Fibroblast of lung (primary cell): Measurements from ENCODE around the gene NTRK3.
"Not testable (repeated sequence)": the region's sequence is repeated elsewhere in the genome, so short reads cannot be mapped to it uniquely, and the experiment has no call there.

Source experiments
- EZH2 ChIP-seq: IDR thresholded peaks from 2 replicates; pipeline ENCODE4 v1.5.1; 2012; ENCODE audit warnings: low read length, control low read depth, mild to moderate bottlenecking; ENCODE audit errors: missing control alignments
- TF ChIP-seq, protein P1 (sequence below), 2 donors: IDR thresholded peaks in 1 of 2; conservative IDR thresholded peaks in 1 of 2; 1 replicate in 1 of 2; 2 replicates in 1 of 2; pipeline ENCODE4 v1.5.1; 2011 to 2012; ENCODE audit warnings: low read length in 2 of 2, control low read depth in 1 of 2, inconsistent platforms in 1 of 2, low read depth in 1 of 2, mild to moderate bottlenecking in 1 of 2

DNA sequence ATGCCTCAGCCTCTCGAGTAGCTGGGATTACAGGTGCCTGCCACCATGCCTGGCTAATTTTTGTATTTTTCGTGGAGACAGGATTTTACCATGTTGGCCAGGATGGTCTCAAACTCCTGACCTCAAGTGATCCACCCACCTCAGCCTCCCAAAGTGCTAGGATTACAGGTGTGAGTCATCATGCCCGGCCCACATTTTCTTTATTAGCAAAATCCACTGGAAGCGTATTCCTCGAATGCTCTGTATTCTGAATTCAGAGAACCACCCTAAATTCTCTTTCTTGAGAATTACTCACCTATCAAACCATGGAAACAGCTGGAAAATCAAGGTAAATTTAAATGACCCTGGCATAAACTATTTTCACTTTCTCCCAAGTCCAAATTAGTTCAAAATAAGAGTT, 223.1 kb downstream of the NTRK3 start:
- TF ChIP-seq, protein P1, sequence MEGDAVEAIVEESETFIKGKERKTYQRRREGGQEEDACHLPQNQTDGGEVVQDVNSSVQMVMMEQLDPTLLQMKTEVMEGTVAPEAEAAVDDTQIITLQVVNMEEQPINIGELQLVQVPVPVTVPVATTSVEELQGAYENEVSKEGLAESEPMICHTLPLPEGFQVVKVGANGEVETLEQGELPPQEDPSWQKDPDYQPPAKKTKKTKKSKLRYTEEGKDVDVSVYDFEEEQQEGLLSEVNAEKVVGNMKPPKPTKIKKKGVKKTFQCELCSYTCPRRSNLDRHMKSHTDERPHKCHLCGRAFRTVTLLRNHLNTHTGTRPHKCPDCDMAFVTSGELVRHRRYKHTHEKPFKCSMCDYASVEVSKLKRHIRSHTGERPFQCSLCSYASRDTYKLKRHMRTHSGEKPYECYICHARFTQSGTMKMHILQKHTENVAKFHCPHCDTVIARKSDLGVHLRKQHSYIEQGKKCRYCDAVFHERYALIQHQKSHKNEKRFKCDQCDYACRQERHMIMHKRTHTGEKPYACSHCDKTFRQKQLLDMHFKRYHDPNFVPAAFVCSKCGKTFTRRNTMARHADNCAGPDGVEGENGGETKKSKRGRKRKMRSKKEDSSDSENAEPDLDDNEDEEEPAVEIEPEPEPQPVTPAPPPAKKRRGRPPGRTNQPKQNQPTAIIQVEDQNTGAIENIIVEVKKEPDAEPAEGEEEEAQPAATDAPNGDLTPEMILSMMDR (conservative IDR thresholded peaks at IDR 0.05 in 1 of 2, IDR thresholded peaks at IDR 0.05 in 1 of 2; ENCODE audit: low read depth in 1 of 2, low read length in 2 of 2): not testable (repeated sequence)
- TF ChIP-seq EZH2: not testable (repeated sequence)
